Hepatic stellate cell (primary cell): ENCODE results near the gene APOC4.

ENCODE experiments used
- DNase-seq: peaks from one replicate; pipeline ENCODE4 v3.0.0; 2011; ENCODE audit warnings: low spot score

APOC4 gene

GRCh38 chr19:44993926-44994537 lies 52.0 kb downstream of the APOC4 start:
- DNase-seq: no peak
